IMR-90 (cell line): ENCODE measurements around the gene ZNF267. TPM values are rescaled to one million over a fixed set of nuclear protein-coding genes. Genes with fewer than 3 reads are reported as not detected.
"Not testable (repeated sequence)": the region's sequence is repeated elsewhere in the genome, so short reads cannot be mapped to it uniquely, and the experiment has no call there.

Source experiments
- ATAC-seq: fragments of 200-7000 bp; cut with Tn5 transposase; 2 replicates; pipeline ENCODE4 v1.9.1; 2020; ENCODE audit warnings: low read depth, mild to moderate bottlenecking, moderate library complexity
- BruUV-seq: library from RNA; stranded (reverse); fragments of 400-500 nt; replicated peaks from 2 replicates; lab custom pipeline; 2021; lab: Mats Ljungman, UMichigan
- CTCF ChIA-PET: fragments of 300-600 bp; formaldehyde crosslinking; extraction: SDS; loops from one replicate; lab custom pipeline; 2021; ENCODE audit warnings: antibody characterized with exemption; lab: Yijun Ruan, JAX
- POLR2A ChIA-PET: fragments of 300-600 bp; sonication (Branson Sonifier 250); formaldehyde crosslinking; loops from one replicate; lab custom pipeline; 2022; ENCODE audit warnings: antibody characterized with exemption; ENCODE audit not compliant: unreplicated experiment; lab: Charles Lee
- DNase-seq: peaks from one replicate; pipeline ENCODE4 v3.0.0; 2013
- H2AFZ ChIP-seq: replicated peaks from 2 replicates; pipeline ENCODE3; 2013; ENCODE audit warnings: low read length, mild to moderate bottlenecking; ENCODE audit not compliant: poor library complexity
- H2AK5ac ChIP-seq: 2 replicates; pipeline ENCODE4 v1.6.1; 2013; ENCODE audit warnings: low read depth, low read length, inconsistent platforms
- H2AK9ac ChIP-seq: replicated peaks from 2 replicates; pipeline ENCODE3; 2013; ENCODE audit warnings: mild to moderate bottlenecking, low read depth, low read length, moderate library complexity; ENCODE audit not compliant: poor library complexity
- H2BK120ac ChIP-seq: 2 replicates; pipeline ENCODE4 v1.6.1; 2013; ENCODE audit warnings: low read depth, low read length, inconsistent platforms
- H2BK15ac ChIP-seq: 3 replicates; pipeline ENCODE4 v1.6.1; 2013; ENCODE audit warnings: low read depth, low read length, inconsistent platforms
- H2BK20ac ChIP-seq: 2 replicates; pipeline ENCODE4 v1.6.1; 2013; ENCODE audit warnings: low read depth, mild to moderate bottlenecking, inconsistent platforms, low read length, moderate library complexity
- H2BK5ac ChIP-seq: 2 replicates; pipeline ENCODE4 v1.6.1; 2013; ENCODE audit warnings: mild to moderate bottlenecking, low read depth, low read length, inconsistent platforms; ENCODE audit not compliant: poor library complexity, severe bottlenecking
- H3K14ac ChIP-seq: replicated peaks from 2 replicates; pipeline ENCODE4 v1.6.1; 2013; ENCODE audit warnings: low read depth, low read length, inconsistent platforms
- H3K18ac ChIP-seq: 2 replicates; pipeline ENCODE4 v1.6.1; 2013; ENCODE audit warnings: low read depth, low read length, control low read depth
- H3K23ac ChIP-seq: 2 replicates; pipeline ENCODE4 v1.6.1; 2013; ENCODE audit warnings: low read depth, low read length, inconsistent platforms
- H3K27ac ChIP-seq: 2 replicates; pipeline ENCODE4 v1.5.1; 2013; ENCODE audit warnings: mild to moderate bottlenecking, control low read depth, low read length; ENCODE audit not compliant: insufficient read depth
- H3K27me3 ChIP-seq: 2 replicates; pipeline ENCODE4 v1.6.1; 2013; ENCODE audit warnings: low read length; ENCODE audit not compliant: control insufficient read depth, insufficient read depth
- H3K36me3 ChIP-seq: 2 replicates; pipeline ENCODE4 v1.6.1; 2013; ENCODE audit warnings: low read length, mixed read lengths; ENCODE audit not compliant: control insufficient read depth, insufficient read depth
- H3K4ac ChIP-seq: 2 replicates; pipeline ENCODE4 v1.6.1; 2013; ENCODE audit warnings: low read depth, low read length, inconsistent platforms
- H3K4me1 ChIP-seq: 2 replicates; pipeline ENCODE4 v1.6.1; 2013; ENCODE audit warnings: low read length, mixed read lengths; ENCODE audit not compliant: control insufficient read depth, insufficient read depth
- H3K4me2 ChIP-seq: 2 replicates; pipeline ENCODE4 v1.6.1; 2013; ENCODE audit warnings: low read depth, mild to moderate bottlenecking, control low read depth, low read length, moderate library complexity
- H3K4me3 ChIP-seq: 2 replicates; pipeline ENCODE4 v1.5.1; 2013; ENCODE audit warnings: low read depth, mild to moderate bottlenecking, control low read depth, low read length, moderate library complexity; ENCODE audit not compliant: insufficient read depth
- H3K56ac ChIP-seq: 2 replicates; pipeline ENCODE4 v1.6.1; 2013; ENCODE audit warnings: low read length, inconsistent platforms; ENCODE audit not compliant: insufficient read depth; ENCODE audit errors: extremely low read depth
- H3K79me1 ChIP-seq, 2 experiments: 2 replicates each; pipeline ENCODE4 v1.6.1; 2013; ENCODE audit warnings: low read length in 2 of 2, inconsistent platforms in 1 of 2, low read depth in 1 of 2
- H3K9ac ChIP-seq: 2 replicates; pipeline ENCODE4 v1.6.1; 2013; ENCODE audit warnings: low read depth, low read length, control low read depth
- H3K9me1 ChIP-seq: 2 replicates; pipeline ENCODE4 v1.6.1; 2013; ENCODE audit warnings: low read length, inconsistent platforms; ENCODE audit not compliant: insufficient read depth
- H3K9me3 ChIP-seq: 2 replicates; pipeline ENCODE4 v1.6.1; 2013; ENCODE audit warnings: low read length; ENCODE audit not compliant: control insufficient read depth, insufficient read depth
- H4K20me1 ChIP-seq: 2 replicates; pipeline ENCODE4 v1.6.1; 2013; ENCODE audit warnings: low read length, inconsistent platforms; ENCODE audit not compliant: insufficient read depth
- H4K5ac ChIP-seq: 2 replicates; pipeline ENCODE4 v1.6.1; 2013; ENCODE audit warnings: mild to moderate bottlenecking, low read depth, low read length, control low read depth
- H4K8ac ChIP-seq, 2 experiments: 2 replicates each; pipeline ENCODE4 v1.6.1; 2013; ENCODE audit warnings: low read depth in 2 of 2, low read length in 2 of 2, control low read depth in 1 of 2, inconsistent platforms in 1 of 2
- H4K91ac ChIP-seq: 2 replicates; pipeline ENCODE4 v1.6.1; 2013; ENCODE audit warnings: low read depth, low read length, inconsistent platforms; ENCODE audit not compliant: insufficient read depth
- CHD1 ChIP-seq: IDR thresholded peaks from 2 replicates; pipeline ENCODE4 v1.6.1; 2012; ENCODE audit warnings: low read depth, low read length, improper control_type of control experiment
- MAFK ChIP-seq: IDR thresholded peaks from 2 replicates; pipeline ENCODE4 v1.6.1; 2012; ENCODE audit warnings: low read depth, low read length, improper control_type of control experiment
- WGBS, 2 experiments: methylation state at CpG; one replicate each; pipeline versions ENCODE4 v1.1.5 to v1.1.7; 2013; ENCODE audit warnings: missing lambda C conversion rate in 2 of 2; ENCODE audit not compliant: insufficient read length in 1 of 2; ENCODE audit errors: extremely low coverage in 2 of 2; 5-methylcytosine and 5-hydroxymethylcytosine counted together
- dilution Hi-C: fragments of 300-500 bp; cut with HindIII; formaldehyde crosslinking; loops from one replicate; pipeline ENCODE4 v1.14.3; 2018; ENCODE audit warnings: low sequenced_read_pairs; ENCODE audit not compliant: unreplicated experiment
- in situ Hi-C: fragments of 300-500 bp; cut with MboI; formaldehyde crosslinking; loops from 3 replicates; pipeline ENCODE4 v1.14.3; 2019; ENCODE audit warnings: low sequenced_read_pairs, inconsistent platforms, mixed read lengths
- intact Hi-C: fragments of 100-400 bp; cut with micrococcal nuclease; formaldehyde crosslinking; loops from 2 replicates; pipeline ENCODE4 v1.10.0; 2022
- polyA plus RNA-seq, 3 experiments: library from polyadenylated mRNA; depleted of rRNA; stranded (reverse); fragments of >200 nt; gene quantifications; 2 replicates each; pipeline ENCODE4 v1.2.3, GENCODE V29; 2012; ENCODE audit warnings: low replicate concordance in 1 of 3
- total RNA-seq: library from RNA; depleted of rRNA; stranded (reverse); fragments of >200 nt; gene quantifications from 2 replicates; pipeline ENCODE4 v1.2.3, GENCODE V29; 2012

ZNF267 gene
- total and polyA plus RNA-seq, 2 of the 4 experiments (the other 2 are of a cell fraction): 2.5 to 15.6 TPM

GRCh38 chr16:31888735-31889134 is 15.1 kb downstream of the ZNF267 start:
- H2AK9ac ChIP-seq: no peak overlapping the region
- no peak overlapping the region for H2AK5ac ChIP-seq
- H4K91ac ChIP-seq: no peak overlapping the region
- TF ChIP-seq CHD1: no peak
- peak; percentile 32; the same call in 1 of the 2 replicates for TF ChIP-seq MAFK
- BruUV-seq: no TSS peak
- H3K56ac ChIP-seq: no peak overlapping the region
- H3K18ac ChIP-seq: no peak overlapping the region
- no peaks in the 10 kb centered on the region for H3K4me1 ChIP-seq
- H2BK5ac ChIP-seq: no peak overlapping the region
- H3K9me1 ChIP-seq: no peaks in the 10 kb centered on the region; the same call in 1 of the 2 replicates
- ATAC-seq: no peak
- H4K20me1 ChIP-seq: no peaks in the 10 kb centered on the region
- H2BK15ac ChIP-seq: no peak overlapping the region
- H4K8ac ChIP-seq: no peak overlapping the region
- dilution Hi-C loops (no loop called here), in situ Hi-C loops (no loop called here), intact Hi-C loops (no loop called here)
- H3K36me3 ChIP-seq: peaks cover 32% of the 10 kb centered on the region
- no peak overlapping the region for H2BK120ac ChIP-seq
- H3K27me3 ChIP-seq: no peaks in the 10 kb centered on the region
- no peak overlapping the region for H4K5ac ChIP-seq
- no peak overlapping the region for H2BK20ac ChIP-seq
- H3K4me2 ChIP-seq: no peak overlapping the region
- no peak overlapping the region for H2AFZ ChIP-seq
- no peak for DNase-seq
- H3K9me3 ChIP-seq: peaks cover 9% of the 10 kb centered on the region
- CTCF ChIA-PET: no interaction called here
- peaks cover 13 to 21% of the 10 kb centered on the region in 2 experiments for H3K79me1 ChIP-seq
- H3K14ac ChIP-seq: no peak overlapping the region
- POLR2A ChIA-PET: no interaction called here
- H3K4me3 ChIP-seq: no peak overlapping the region
- H3K4ac ChIP-seq: no peak overlapping the region
- H3K9ac ChIP-seq: no peak overlapping the region
- no peak overlapping the region for H3K23ac ChIP-seq
- no peak overlapping the region for H3K27ac ChIP-seq

GRCh38 chr16:31892111-31892510 is 18.5 kb downstream of the ZNF267 start:
- H3K9ac ChIP-seq, H3K18ac ChIP-seq, DNase-seq, H2AK5ac ChIP-seq, BruUV-seq, ATAC-seq, H3K4me3 ChIP-seq, H3K4me2 ChIP-seq, H3K4me1 ChIP-seq, POLR2A ChIA-PET, in situ Hi-C loops, H2BK15ac ChIP-seq, H4K20me1 ChIP-seq, H3K27ac ChIP-seq, H4K8ac ChIP-seq, H4K91ac ChIP-seq, H3K4ac ChIP-seq, H3K9me1 ChIP-seq, CTCF ChIA-PET, dilution Hi-C loops, H3K27me3 ChIP-seq, H3K23ac ChIP-seq, H2AFZ ChIP-seq, H3K56ac ChIP-seq, H3K14ac ChIP-seq, H2BK5ac ChIP-seq, intact Hi-C loops, H2AK9ac ChIP-seq, H2BK20ac ChIP-seq, H4K5ac ChIP-seq, H2BK120ac ChIP-seq: not testable (repeated sequence)
- peaks cover 41% of the 10 kb centered on the region for H3K36me3 ChIP-seq
- WGBS, 2 experiments: no CpG with 5 or more reads among the region's 4 CpGs
- H3K79me1 ChIP-seq: peaks cover 13 to 18% of the 10 kb centered on the region in 2 experiments; a peak in 3 of 4 replicates
- peaks cover 21% of the 10 kb centered on the region for H3K9me3 ChIP-seq
